Measurements from ENCODE around the gene FREM3. TPM values are rescaled to one million over a fixed set of nuclear protein-coding genes. Genes with fewer than 3 reads are reported as not detected.
"Not testable (repeated sequence)": the region's sequence is repeated elsewhere in the genome, so short reads cannot be mapped to it uniquely, and the experiment has no call there.

Gene FREM3
- polyA plus RNA-seq, 2 of the 4 experiments (the other 2 are of a cell fraction) = not detected

- TF ChIP-seq HMGXB4 (CRISPR knock-in tag; IDR thresholded peaks at IDR 0.05; ENCODE audit: borderline replicate concordance) (no peak), FOSL2 (IDR thresholded peaks at IDR 0.05) (no peak), FOSL2 (CRISPR knock-in tag; IDR thresholded peaks at IDR 0.05) (no peak), FOSB (CRISPR knock-in tag; IDR thresholded peaks at IDR 0.05) (no peak)
Observed at GRCh38 chr4:143531788-143532491, 168.5 kb downstream of the FREM3 start (continued).

GRCh38 chr4:143531380-143531779, 169.1 kb downstream of the FREM3 start:
- ChIA-PET CTCF (interaction anchor here (0.5 to 2.3 kb wide), 7 partner anchors 10 to 1685 kb away, joined by 3 to 6 read pairs (median 4); partner anchors contain the start of gene SMARCA5), POLR2A (no interaction called here)
- no peak overlapping the region for H3K4me3 ChIP-seq
- H3K9me3 ChIP-seq = no peaks in the 10 kb centered on the region
- FAIRE-seq (no peak), ATAC-seq (peak; percentile 73 to 85; a peak in 4 of 6 replicates), DNase-seq (ENCODE audit: low read depth in 1 of 2, low spot score in 1 of 2) (peak in 1 of 2 experiments; percentile 4)
- peaks cover 10% of the 10 kb centered on the region for H3K4me1 ChIP-seq
- H3K4me2 ChIP-seq = 0 out of 3 replicates have a peak overlapping the region, but pooled peaks have one; percentile 13
- no peak overlapping the region for H3K27ac ChIP-seq
- WGBS (ENCODE audit: missing lambda C conversion rate) = 42% methylated on average over 1 of the region's 1 CpG
- TF ChIP-seq CTCF (IDR thresholded peaks at IDR 0.05) = peak; percentile 36; the same call in 2 of the 3 replicates
- no peak for TF ChIP-seq PHF8 (IDR thresholded peaks at IDR 0.05; ENCODE audit: borderline replicate concordance, low read depth)

GRCh38 chr4:143528046-143528445, 172.4 kb downstream of the FREM3 start:
- CTCF ChIA-PET; FAIRE-seq; H3K4me3 ChIP-seq; H3K4me2 ChIP-seq; DNase-seq (ENCODE audit: low read depth in 1 of 2, low spot score in 1 of 2); H3K9me3 ChIP-seq; ATAC-seq; H3K27ac ChIP-seq; POLR2A ChIA-PET: not testable (repeated sequence)
- peaks cover 10% of the 10 kb centered on the region for H3K4me1 ChIP-seq
- WGBS (ENCODE audit: missing lambda C conversion rate) = 92% methylated on average over 4 of the region's 4 CpGs

Other genes starting within 250 kb of the FREM3 start
- gene SMARCA5, start 187.0 kb downstream of the FREM3 start, polyA plus RNA-seq (2011; rRNA removed) = 19.2 and 22.2 TPM in 2 replicates
- gene SMARCA5, start 187.0 kb downstream of the FREM3 start, polyA plus RNA-seq (2017; fragmentation: RNase III; extraction: RNeasy Plus Mini Kit Qiagen cat#74134 plus additional on column Dnase treatment) = 30.2 to 35.1 TPM (median 33.4 TPM) in 3 replicates
- gene GYPE, start 204.9 kb upstream of the FREM3 start, polyA plus RNA-seq (2011; rRNA removed) = not detected in 2 replicates
- not detected in 3 replicates for gene GYPE, start 204.9 kb upstream of the FREM3 start, polyA plus RNA-seq (2017; fragmentation: RNase III; extraction: RNeasy Plus Mini Kit Qiagen cat#74134 plus additional on column Dnase treatment)